8988T (cell line): ENCODE results near the gene GPX4.
A peak's percentile ranks its signal among the peaks of the same experiment; 100 is the strongest.
"Not testable (repeated sequence)": the region's sequence is repeated elsewhere in the genome, so short reads cannot be mapped to it uniquely, and the experiment has no call there.

Experiments used
- DNase-seq: peaks from one replicate; pipeline ENCODE4 v3.0.0; 2011

The GPX4 gene

DNA sequence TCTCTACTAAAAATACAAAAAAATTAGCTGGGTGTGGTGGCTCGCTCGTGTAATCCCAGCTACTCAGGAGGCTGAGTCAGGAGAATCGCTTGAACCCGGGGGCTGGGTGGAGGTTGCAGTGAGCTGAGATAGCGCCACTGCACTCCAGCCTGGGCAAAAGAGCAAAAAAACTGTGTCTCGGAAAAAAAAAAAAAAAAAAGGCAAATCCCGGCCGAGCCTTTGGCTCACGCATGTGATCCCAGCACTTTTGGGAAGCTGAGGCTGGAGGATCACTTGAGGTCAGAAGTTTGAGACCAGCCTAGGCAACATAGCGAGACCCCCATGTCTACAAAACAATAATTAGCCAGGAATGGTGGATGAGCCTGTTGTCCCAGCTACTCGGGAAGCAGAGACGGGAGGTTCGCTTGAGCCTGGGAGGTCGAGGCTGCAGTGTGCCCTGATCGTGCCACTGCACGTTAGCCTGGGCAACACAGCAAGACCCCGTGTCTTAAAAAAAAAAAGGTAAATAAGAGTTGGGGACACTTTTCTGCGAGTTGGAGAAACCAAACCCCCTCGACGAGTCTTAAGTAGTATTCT, 574 bp upstream of the GPX4 start:
- DNase-seq = no peak

- peak; percentile 90 for DNase-seq
Observed at GRCh38 chr19:1104311-1105007, 665 bp downstream of the GPX4 start.

DNA sequence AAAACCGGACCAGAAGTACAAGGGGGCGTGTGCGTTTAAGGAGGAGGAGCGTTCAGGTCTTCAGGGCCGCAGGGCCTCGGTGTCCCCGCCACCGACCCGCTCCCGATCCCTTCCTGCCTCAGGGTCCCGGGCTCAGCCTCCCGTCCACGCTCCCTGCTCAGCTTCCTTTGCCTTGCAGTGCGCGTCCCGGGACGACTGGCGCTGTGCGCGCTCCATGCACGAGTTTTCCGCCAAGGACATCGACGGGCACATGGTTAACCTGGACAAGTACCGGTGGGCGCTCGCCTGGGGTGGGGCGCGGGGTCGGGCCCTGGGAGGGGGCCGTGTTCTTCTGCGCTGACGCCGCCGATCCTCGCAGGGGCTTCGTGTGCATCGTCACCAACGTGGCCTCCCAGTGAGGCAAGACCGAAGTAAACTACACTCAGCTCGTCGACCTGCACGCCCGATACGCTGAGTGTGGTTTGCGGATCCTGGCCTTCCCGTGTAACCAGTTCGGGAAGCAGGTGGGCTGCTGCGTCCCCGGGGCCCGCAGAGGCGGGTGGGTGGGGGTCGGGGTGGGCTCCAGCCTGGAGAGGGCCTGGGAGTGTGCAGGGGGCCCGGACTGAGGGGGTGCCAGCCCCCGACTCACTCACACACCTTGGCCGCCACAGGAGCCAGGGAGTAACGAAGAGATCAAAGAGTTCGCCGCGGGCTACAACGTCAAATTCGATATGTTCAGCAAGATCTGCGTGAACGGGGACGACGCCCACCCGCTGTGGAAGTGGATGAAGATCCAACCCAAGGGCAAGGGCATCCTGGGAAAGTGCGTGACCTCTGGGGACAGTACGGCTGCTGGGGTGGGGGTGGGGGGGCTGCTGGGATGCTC, 1.4 kb downstream of the GPX4 start:
- no peak for DNase-seq

DNA sequence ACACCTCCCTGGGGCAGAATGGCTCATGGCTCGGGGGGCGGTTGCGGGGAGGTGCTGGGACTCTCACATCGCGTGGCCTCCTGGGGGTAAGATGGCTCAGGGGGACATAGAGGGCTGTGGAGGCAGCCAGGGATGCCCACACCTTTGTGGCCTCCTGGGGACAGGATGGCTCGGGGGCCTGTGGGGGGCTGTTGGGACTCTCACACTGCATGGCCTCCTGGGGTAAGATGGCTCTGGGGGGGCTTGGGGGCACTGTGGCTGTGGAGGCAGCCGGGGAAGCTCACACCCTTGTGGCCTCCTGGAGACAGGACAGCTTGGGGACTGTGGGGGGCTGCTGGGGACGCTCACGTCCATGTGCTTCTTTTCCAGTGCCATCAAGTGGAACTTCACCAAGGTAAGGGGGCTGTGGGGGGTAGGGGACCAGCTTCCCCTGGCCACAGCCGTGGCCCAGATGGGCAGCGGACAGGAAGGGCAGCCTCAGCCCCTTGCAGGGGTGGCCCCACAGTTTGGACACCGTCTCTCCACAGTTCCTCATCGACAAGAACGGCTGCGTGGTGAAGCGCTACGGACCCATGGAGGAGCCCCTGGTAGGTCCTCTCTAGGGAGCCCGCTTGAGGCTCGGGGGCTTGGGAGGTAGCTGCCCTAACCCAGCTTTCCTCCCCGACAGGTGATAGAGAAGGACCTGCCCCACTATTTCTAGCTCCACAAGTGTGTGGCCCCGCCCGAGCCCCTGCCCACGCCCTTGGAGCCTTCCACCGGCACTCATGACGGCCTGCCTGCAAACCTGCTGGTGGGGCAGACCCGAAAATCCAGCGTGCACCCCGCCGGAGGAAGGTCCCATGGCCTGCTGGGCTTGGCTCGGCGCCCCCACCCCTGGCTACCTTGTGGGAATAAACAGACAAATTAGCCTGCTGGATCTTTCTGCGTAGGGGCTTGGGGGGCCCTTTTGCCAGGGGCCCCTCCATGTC, 2.4 kb downstream of the GPX4 start:
- no peak for DNase-seq

- DNase-seq = no peak
Observed at GRCh38 chr19:1106841-1107660, 3.3 kb downstream of the GPX4 start.

- no peak for DNase-seq
Observed at GRCh38 chr19:1107661-1108261, 4.0 kb downstream of the GPX4 start.

DNA sequence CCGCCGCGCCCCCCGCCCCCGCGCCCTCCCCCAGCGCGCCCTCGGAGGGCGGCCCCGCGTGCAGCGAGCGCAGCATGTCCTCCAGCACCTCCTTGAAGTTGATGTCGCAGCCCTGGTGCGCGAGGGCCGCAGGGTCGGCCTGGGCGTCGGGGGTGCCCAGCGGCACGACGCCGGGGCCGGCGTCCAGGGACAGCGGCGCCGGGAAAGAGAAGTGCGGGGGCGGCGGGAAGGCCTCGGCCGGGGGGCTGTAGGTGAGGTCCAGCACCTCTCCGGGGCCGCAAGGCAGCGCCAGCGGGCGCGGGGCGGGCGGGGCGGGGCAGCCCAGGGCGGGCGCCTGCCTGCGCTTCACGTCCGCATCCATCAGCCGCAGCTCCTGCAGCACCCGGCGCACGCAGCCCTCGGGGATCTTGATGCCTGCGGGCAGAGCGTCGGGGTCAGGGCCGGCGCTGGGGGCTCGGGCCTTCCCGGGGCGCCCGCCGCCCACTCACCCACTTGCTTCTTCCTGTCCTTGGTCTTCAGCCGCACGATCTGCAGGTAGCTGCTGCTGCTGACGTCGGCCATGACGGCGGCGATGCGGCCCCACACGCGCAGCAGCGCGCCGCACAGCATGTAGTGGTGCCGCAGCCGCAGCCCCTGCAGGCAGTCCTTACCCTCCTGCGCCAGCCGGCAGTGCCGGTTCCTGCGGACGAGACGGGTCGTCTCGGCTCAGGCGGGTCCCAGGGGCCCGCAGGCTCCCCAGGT, 4.7 kb downstream of the GPX4 start:
- DNase-seq = no peak

DNA sequence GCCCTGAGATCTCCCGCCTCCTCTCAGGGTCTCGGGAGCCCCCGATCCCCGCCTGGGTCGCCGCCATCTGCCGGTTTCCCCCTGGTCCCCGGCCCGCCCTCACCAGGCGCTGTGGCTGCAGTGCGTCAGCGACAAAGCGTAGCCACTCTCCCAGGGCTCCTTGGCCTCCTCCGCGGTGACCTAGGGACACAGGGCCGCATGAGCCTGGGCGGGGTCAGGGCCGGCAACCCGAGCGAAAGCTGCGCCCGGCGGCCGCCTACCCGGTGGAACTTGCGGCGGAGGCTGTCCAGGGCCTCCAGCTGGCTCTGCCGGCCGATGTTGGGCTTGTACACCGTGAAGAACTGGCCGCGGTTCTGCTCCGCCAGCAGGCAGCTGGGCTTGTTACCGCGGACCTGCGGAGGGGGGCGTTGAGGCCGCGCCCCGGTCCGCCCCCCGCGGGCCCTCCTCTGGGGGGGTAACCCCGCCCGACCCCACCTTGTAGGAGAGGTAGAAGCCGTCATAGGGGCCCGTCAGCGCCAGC, 5.3 kb downstream of the GPX4 start:
- DNase-seq = no peak

GRCh38 chr19:1109697-1110671, 6.2 kb downstream of the GPX4 start:
- no peak for DNase-seq

DNA sequence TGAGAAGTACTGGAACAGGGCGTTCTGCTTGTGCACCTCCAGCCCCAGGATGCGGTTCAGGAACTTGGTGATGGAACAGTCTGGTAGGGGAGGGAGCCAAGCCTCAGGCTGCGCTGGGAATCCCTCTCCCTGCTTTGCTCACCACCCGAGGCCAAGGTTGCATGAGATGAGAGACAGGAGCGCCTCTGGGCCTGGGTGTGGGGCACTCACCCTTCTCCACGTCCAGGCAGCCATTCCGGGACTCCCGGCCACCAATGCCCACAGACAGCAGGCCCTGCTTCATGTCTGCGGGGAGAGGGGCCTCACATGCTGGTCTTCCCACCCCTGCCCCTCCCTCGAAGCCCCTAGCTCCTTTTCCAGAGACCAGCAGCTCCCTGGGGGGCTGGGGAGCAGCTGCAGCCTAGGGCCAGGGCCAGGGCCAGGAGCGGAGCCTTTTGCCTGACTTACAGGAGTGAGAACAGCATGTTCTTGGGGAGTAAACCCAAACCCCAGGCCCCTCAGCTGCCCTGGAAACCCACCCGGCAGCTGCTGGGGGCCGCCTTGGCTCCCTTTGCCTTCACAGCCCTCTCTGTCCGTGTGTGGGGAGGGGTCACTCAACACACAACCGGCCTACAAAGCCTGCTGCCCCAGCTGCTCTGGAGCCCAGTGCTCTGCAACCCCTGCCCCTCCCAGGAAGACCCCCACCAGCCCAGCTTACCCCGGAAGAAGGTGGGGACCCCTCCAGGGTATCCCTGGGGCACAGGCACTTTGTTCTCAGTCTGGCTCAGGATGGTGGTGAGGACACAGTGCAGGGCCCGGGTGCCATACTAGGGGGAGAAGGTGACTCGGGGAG, 7.2 kb downstream of the GPX4 start:
- DNase-seq = no peak

DNA sequence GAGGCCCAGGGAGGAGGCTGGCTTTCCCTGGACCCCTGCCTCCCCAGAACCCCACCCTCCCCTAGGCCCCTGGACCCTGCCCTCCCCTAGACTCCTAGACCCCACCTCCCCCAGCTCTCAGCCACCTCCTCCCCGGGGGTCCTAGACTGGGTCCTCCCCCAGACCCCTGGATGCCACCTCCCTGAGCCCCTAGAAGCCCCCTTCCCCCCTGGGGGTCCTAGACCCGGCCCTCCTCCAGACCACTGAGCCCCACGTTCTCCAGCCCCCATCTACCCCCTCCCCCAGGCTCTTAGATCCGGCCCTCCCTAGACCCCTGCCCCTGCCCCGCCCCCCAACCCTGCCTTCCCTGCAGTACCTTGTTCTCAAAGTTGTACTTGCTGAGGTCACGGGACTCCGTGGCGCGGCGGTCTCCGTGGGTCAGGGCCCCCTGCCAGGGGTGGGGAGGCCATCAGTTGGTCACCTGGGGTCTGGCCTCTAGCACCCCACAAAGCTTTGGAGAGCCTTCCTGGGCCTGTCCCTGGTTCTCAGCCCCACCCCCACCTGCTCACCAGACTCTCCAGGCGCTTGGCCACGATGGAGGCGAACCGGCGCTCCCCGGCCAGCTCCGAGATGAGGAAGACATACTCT, 8.0 kb downstream of the GPX4 start:
- DNase-seq = no peak

- no peak for DNase-seq
Observed at GRCh38 chr19:1112268-1113029, 8.7 kb downstream of the GPX4 start.

GRCh38 chr19:1113030-1113985, 9.5 kb downstream of the GPX4 start:
- DNase-seq = peak; percentile 100

- DNase-seq = no peak
Observed at GRCh38 chr19:1113986-1114483, 10.2 kb downstream of the GPX4 start.

DNA sequence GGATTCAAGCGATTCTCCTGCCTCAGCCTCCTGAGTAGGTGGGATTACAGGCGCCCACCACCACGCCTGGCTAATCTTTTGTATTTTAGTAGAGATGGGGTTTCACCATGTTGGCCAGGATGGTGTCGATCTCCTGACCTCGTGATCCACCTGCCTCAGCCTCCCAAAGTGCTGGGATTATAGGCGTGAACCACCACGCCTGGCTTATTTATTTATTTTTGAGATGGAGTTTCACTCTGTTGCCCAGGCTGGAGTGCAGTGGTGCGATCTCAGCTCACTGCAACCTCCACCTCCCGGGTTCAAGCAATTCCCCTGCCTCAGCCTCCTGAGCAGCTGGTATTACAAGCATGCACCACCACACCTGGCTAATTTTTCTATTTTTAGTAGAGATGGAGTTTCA, 10.9 kb downstream of the GPX4 start:
- DNase-seq = not testable (repeated sequence)
